Caco-2 (cell line): ENCODE data around the gene GFOD1. TPM values are rescaled to one million over a fixed set of nuclear protein-coding genes. Genes with fewer than 3 reads are reported as not detected.
A peak's percentile ranks its signal among the peaks of the same experiment; 100 is the strongest.

ENCODE experiments used
- BruUV-seq: library from RNA; stranded (reverse); fragments of 400-500 nt; replicated peaks from 2 replicates; lab custom pipeline; 2021; lab: Mats Ljungman, UMichigan
- CTCF ChIA-PET: fragments of 300-600 bp; sonication (Branson Sonifier 250); formaldehyde crosslinking; loops from one replicate; lab custom pipeline; 2022; ENCODE audit warnings: antibody characterized with exemption; lab: Charles Lee
- POLR2A ChIA-PET: fragments of 300-600 bp; sonication (Branson Sonifier 250); formaldehyde crosslinking; loops from one replicate; lab custom pipeline; 2022; ENCODE audit warnings: antibody characterized with exemption; lab: Charles Lee
- DNase-seq, 2 experiments: peaks; one replicate each; pipeline versions ENCODE4 v3.0.0 to v3.0.0-alpha.2; 2020 to 2022
- H3K27me3 ChIP-seq: replicated peaks from 2 replicates; pipeline ENCODE4 v1.6.0; 2011; ENCODE audit warnings: low read length; ENCODE audit not compliant: control insufficient read depth, insufficient read depth
- H3K36me3 ChIP-seq: 2 replicates; pipeline ENCODE4 v1.5.1; 2011; ENCODE audit warnings: low read length; ENCODE audit not compliant: control insufficient read depth, insufficient read depth
- H3K4me1 ChIP-seq: fragments of 250-450 bp; sonication (Bioruptor Pico); 2 replicates; pipeline ENCODE4 v1.5.1; 2020; ENCODE audit warnings: mild to moderate bottlenecking
- H3K4me3 ChIP-seq: 2 replicates; pipeline ENCODE4 v1.5.1; 2011; ENCODE audit warnings: low read depth, mild to moderate bottlenecking, control low read depth, low read length
- H3K9me3 ChIP-seq: fragments of 250-450 bp; sonication (Bioruptor Pico); 2 replicates; pipeline ENCODE4 v1.5.1; 2020; ENCODE audit warnings: mild to moderate bottlenecking, moderate library complexity
- H3K27ac Mint-ChIP-seq: one replicate; pipeline ENCODE4 v1.8.0; 2022; ENCODE audit warnings: mixed read lengths; ENCODE audit not compliant: unreplicated experiment
- H3K27me3 Mint-ChIP-seq: one replicate; pipeline ENCODE4 v1.8.0; 2022; ENCODE audit warnings: mixed read lengths; ENCODE audit not compliant: insufficient read depth, unreplicated experiment
- H3K36me3 Mint-ChIP-seq: one replicate; pipeline ENCODE4 v1.8.0; 2022; ENCODE audit warnings: mild to moderate bottlenecking, mixed read lengths; ENCODE audit not compliant: insufficient read depth, unreplicated experiment
- H3K4me1 Mint-ChIP-seq: one replicate; pipeline ENCODE4 v1.8.0; 2022; ENCODE audit warnings: low read depth, mixed read lengths; ENCODE audit not compliant: unreplicated experiment
- H3K4me3 Mint-ChIP-seq: one replicate; pipeline ENCODE4 v1.8.0; 2022; ENCODE audit warnings: mild to moderate bottlenecking, moderate library complexity, mixed read lengths; ENCODE audit not compliant: unreplicated experiment
- H3K9me3 Mint-ChIP-seq: one replicate; pipeline ENCODE4 v1.8.0; 2022; ENCODE audit warnings: mixed read lengths; ENCODE audit not compliant: unreplicated experiment
- CTCF ChIP-seq, 2 experiments: fragments of 200-600 bp in 1 of 2; IDR thresholded peaks; 1 replicate in 1 of 2; 2 replicates in 1 of 2; pipeline versions ENCODE4 v1.5.1 to v1.8.0; 2011 to 2022; ENCODE audit warnings: antibody characterized with exemption in 1 of 2, control low read depth in 1 of 2, inconsistent platforms in 1 of 2, low read depth in 1 of 2, low read length in 1 of 2, mild to moderate bottlenecking in 1 of 2, moderate library complexity in 1 of 2; ENCODE audit not compliant: insufficient read depth in 1 of 2, severe bottlenecking in 1 of 2, unreplicated experiment in 1 of 2
- intact Hi-C: fragments of 100-400 bp; cut with micrococcal nuclease; formaldehyde crosslinking; loops from one replicate; pipeline ENCODE4 v1.10.0; 2022; ENCODE audit not compliant: unreplicated experiment
- total RNA-seq: library from RNA; stranded (reverse); gene quantifications from 2 replicates; pipeline ENCODE4 v1.2.3, GENCODE V29; 2022

Gene GFOD1
- total RNA-seq, 1 experiment from 2014 or later = 0.84 TPM

GRCh38 chr6:13534536-13534935 lies 47.1 kb upstream of the GFOD1 start:
- Histone ChIP-seq H3K36me3 (no peaks in the 10 kb centered on the region), H3K4me3 (no peak overlapping the region), H3K4me1 (no peaks in the 10 kb centered on the region), H3K27me3 (no peaks in the 10 kb centered on the region), H3K9me3 (no peaks in the 10 kb centered on the region)
- no peak overlapping the region for H3K27ac Mint-ChIP-seq
- no peaks in the 10 kb centered on the region for H3K9me3 Mint-ChIP-seq
- H3K4me3 Mint-ChIP-seq = no peak overlapping the region
- H3K36me3 Mint-ChIP-seq = no peaks in the 10 kb centered on the region
- H3K27me3 Mint-ChIP-seq = no peaks in the 10 kb centered on the region
- intact Hi-C loops = no loop called here
- DNase-seq = no peak
- CTCF ChIA-PET = no interaction called here
- no TSS peak for BruUV-seq
- H3K4me1 Mint-ChIP-seq = peaks cover 6% of the 10 kb centered on the region
- no peak for TF ChIP-seq CTCF (IDR thresholded peaks at IDR 0.05; ENCODE audit: insufficient read depth in 1 of 2, low read depth in 1 of 2, low read length in 1 of 2, severe bottlenecking in 1 of 2, unreplicated experiment in 1 of 2)
- POLR2A ChIA-PET = interaction anchor here (0.5 kb wide), 1 partner anchor 576 kb away, joined by 4 read pairs; no protein-coding TSS in a partner anchor

DNA sequence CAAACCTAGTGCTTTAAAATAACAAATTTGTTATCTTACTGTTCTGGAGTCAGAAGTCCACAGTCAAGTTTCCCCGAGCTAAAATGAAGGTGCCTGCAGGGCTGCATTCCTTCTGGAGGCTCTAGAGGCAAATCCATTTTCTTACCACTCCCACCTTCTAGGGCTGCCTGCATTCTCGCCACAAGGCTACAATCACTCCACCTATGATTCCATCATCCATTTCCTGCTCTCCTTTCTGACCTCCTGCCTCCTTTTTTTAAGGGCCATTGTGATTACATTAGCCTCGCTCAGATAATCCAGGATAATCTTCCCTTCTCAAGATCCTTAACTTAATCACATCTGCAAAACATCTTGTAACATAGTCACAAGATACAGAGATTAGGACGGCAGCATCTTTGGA lies 44.6 kb upstream of the GFOD1 start:
- intact Hi-C loops = no loop called here
- H3K27me3 Mint-ChIP-seq = no peaks in the 10 kb centered on the region

GRCh38 chr6:13528777-13529343 lies 41.5 kb upstream of the GFOD1 start:
- BruUV-seq = no TSS peak
- CTCF ChIA-PET = no interaction called here
- no peak overlapping the region for H3K4me3 Mint-ChIP-seq

More for the DNA sequence above, 44.6 kb upstream of the GFOD1 start:
- ChIA-PET POLR2A (no interaction called here), CTCF (interaction anchor here (1.4 kb wide), 1 partner anchor 43 kb away, joined by 6 read pairs; the partner anchor contains the start of gene SIRT5)
- Mint-ChIP-seq H3K4me1 (peaks cover 6% of the 10 kb centered on the region), H3K36me3 (no peaks in the 10 kb centered on the region), H3K4me3 (no peak overlapping the region), H3K27ac (no peak overlapping the region), H3K9me3 (no peaks in the 10 kb centered on the region)
- peak in 1 of 2 experiments; percentile 18 for DNase-seq
- no TSS peak for BruUV-seq
- Histone ChIP-seq H3K36me3 (no peaks in the 10 kb centered on the region), H3K9me3 (no peaks in the 10 kb centered on the region), H3K4me1 (no peaks in the 10 kb centered on the region), H3K27me3 (no peaks in the 10 kb centered on the region), H3K4me3 (no peak overlapping the region)
- TF ChIP-seq CTCF (IDR thresholded peaks at IDR 0.05; ENCODE audit: insufficient read depth in 1 of 2, low read depth in 1 of 2, low read length in 1 of 2, severe bottlenecking in 1 of 2, unreplicated experiment in 1 of 2) = no peak

More at GRCh38 chr6:13528777-13529343, 41.5 kb upstream of the GFOD1 start:
- Mint-ChIP-seq H3K27me3 (no peaks in the 10 kb centered on the region), H3K9me3 (no peaks in the 10 kb centered on the region), H3K4me1 (peaks cover 6% of the 10 kb centered on the region), H3K36me3 (no peaks in the 10 kb centered on the region), H3K27ac (no peak overlapping the region)
- no peaks in the 10 kb centered on the region for H3K36me3 ChIP-seq
- DNase-seq = no peak
- H3K4me1 ChIP-seq = no peaks in the 10 kb centered on the region
- TF ChIP-seq CTCF (IDR thresholded peaks at IDR 0.05; ENCODE audit: insufficient read depth in 1 of 2, low read depth in 1 of 2, low read length in 1 of 2, severe bottlenecking in 1 of 2, unreplicated experiment in 1 of 2) = no peak
- no peaks in the 10 kb centered on the region for H3K9me3 ChIP-seq
- POLR2A ChIA-PET = no interaction called here
- H3K27me3 ChIP-seq = no peaks in the 10 kb centered on the region
- intact Hi-C loops = no loop called here
- no peak overlapping the region for H3K4me3 ChIP-seq
